Right forelimb (tissue), 1 donor: Measurements from ENCODE around the gene CD59.

Experiments
- DNase-seq: peaks from one replicate; pipeline ENCODE4 v3.0.0-alpha.2; 2018

Gene CD59

DNA sequence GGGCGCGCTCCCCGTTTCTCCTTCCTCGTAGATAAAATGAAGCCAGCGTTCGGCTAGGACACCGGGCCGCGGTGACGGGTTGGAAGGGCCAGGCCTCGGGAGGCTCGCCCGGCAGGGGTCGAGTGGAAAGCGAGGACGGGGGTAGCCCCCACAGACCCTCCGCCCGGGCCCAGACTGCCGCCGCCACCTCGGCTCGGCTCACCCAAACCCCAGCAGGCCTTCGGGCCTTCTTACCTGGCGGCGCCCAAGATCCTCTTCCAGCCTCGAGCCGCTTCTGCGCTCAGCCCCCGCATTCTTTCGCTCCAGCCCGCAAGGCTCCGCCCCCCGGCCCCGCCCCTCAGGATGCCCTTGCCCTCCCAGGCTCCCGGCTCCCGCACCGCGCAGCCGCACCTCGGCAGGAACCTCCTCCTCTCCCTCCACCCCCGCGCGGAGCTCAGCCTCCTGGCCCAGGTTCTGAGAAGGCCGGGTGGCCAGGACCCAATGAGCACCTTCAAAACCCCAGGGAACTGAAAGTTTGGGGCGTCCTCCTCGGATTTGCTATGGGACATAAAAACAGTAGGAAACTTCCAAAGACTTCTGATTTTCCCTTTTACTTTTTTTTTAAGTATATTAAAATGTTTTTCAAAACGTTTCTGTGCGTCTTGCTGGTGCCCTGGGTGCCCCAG is at the start of gene CD59:
CD59 (minus strand) TSS at position 276 of the 665 bp plus-strand sequence. CDS start 13,978 bp downstream, outside the sequence.
- DNase-seq = peak; percentile 93

DNA sequence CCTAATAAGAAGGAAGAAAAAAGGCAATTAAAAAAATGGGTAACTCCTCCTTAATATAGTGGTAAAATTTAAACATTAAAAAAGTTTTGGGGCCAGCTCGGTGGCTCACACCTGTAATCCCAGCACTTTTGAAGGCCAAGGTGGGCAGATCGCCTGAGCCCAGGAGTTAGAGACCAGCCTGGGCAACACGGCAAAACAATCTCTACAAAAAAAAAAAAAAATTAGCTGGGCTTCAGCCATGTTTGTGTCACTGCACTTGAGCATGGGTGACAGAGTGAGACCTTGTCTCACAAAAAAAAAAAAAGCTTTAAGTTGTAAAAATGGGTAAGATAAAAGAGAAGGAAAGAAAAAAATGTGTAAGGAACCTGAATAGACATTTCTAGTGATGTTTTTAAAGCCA is 49.4 kb upstream of the CD59 start:
- no peak for DNase-seq

DNA sequence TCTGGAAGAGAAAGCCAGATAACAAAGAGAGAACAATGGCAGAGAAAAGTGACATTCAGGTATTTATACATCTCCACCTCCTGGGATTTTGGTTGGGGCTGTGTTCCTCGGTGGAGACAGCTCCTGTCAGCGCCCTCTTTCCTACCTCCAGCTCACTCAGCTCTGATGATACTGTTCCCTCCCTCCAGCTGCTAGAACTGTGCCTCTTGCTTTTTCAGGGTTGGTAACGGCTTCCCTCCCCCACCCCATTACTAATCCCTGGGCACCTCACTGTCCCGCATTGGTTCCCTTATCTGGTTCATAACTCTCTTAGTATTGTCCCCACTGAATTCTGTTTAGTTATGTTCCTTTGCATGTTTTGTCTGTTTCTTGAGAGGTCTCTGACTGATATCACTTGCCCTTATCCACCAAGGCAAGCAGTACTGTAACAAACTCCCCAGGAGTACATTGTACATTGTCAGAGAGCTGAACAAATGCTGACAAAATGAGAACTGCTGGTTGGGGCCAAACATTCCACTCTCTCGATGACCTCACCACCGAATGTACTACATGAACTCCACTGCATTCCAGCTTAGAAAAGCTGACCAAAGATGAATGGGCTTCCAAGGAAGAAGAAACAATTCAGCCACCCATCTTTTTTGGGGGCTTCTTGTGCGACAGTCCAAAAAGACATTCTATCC is 43.8 kb upstream of the CD59 start:
- DNase-seq = no peak

DNA sequence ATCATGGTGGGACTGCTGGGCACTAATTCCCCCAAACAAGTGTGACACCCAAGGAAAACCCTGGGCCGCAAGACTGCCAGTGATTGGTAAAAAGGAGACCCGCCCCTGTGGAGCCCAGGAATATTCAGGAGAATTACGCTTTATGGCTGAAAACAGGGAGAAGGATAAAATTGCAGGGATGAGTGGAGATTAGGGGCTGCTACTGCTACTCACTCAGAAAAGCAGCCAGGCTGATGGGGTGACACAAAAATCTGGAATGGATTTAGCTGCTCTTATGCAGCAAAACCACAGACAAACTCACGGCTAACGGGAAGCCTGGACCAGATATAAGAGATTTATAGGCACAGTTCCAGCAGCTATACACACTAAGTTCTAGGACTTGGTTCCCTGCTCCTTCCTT is 42.5 kb upstream of the CD59 start:
- peak; percentile 51 for DNase-seq

DNA sequence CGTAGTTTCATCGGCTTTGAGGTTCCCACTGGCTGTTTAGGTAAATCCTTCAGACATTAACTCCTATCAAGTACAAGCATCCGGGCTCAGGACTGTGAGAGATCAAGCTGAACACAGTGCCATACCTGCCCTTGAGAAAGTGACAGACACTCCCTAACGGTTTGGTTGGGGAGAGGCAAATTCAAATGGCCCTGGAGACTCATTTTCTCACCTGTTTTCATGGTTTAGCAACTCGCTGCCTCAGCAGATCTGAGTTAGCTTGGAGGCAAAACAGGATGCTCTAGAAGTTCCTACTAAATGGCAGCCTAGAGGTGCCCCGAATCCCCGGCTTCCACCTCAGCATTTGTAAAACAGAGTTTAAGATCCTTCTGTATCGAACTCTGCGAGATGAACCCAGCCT is 41.7 kb upstream of the CD59 start:
- no peak for DNase-seq

GRCh38 chr11:33775832-33776470 is 39.7 kb upstream of the CD59 start:
- no peak for DNase-seq

- no peak for DNase-seq
Observed at GRCh38 chr11:33775467-33775807, 39.2 kb upstream of the CD59 start.

- no peak for DNase-seq
Observed at GRCh38 chr11:33774736-33775466, 38.7 kb upstream of the CD59 start.

DNA sequence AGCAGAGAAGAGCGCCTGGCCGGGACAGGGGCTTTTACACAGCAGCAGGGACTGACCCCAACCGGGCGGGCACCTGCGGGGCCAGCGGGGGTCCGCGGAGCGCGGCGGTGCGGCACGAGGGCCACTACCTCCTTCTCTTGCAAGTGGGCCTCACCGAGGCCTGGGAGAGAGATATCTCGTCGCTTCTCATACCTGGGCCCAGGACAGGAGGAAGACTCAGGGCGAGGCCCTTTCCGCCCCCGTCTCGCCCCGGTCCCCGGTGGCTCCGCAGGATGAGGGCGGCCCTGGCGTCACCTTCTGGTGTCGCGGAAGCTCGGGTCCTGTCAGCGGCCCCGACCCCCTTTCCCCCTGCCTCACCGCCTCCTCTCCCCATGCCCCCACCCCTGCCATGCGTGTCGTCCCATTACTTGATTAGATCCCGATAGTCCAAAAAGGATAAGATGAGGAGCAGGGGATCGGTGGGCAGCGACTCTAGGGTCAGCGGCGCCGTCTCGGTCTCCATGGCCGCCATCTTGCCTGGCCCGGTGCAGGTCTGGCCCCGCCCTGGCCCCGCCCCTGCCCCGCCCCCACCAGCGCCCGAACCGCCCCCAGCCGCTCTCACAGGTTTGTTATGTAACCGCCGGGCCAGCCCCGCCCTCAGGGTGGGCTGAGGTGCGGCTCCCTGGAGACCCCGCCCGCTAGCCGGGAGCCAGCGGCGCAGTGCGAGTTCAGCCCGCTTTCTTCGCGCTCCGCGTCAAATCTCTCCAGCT is 37.9 kb upstream of the CD59 start, which contains the start of gene FBXO3:
FBXO3 (minus strand) TSS at position 534 of the 749 bp plus-strand sequence; CDS start at position 511, 23 bp downstream.
- DNase-seq = peak; percentile 94

DNA sequence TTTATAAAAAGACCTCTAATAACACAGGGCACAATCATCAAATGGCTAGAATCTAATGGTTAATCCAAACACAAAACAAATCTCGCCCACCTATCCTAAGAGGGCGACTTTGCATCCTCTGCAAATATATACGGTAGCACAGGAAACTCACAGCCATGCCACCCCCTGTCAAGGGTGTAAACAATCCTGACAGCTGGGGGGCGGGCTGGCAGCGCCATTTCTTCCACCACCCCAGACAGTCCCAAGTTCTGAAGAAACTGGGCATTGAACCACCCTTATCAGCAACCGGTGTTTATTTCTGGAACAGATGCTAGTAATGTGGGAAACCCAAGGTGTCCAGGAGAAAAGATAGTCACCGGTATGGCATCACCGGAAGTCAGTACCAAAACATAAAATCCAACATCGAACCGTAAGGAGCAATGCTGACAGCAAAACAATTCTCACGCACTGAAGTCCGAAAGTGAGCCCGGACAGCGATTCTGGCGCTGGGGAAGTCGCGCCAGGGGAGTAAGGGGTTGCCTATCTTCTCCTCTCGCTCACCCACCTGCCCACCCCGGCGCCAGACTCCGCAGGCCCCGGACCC is 37.3 kb upstream of the CD59 start:
- no peak for DNase-seq

DNA sequence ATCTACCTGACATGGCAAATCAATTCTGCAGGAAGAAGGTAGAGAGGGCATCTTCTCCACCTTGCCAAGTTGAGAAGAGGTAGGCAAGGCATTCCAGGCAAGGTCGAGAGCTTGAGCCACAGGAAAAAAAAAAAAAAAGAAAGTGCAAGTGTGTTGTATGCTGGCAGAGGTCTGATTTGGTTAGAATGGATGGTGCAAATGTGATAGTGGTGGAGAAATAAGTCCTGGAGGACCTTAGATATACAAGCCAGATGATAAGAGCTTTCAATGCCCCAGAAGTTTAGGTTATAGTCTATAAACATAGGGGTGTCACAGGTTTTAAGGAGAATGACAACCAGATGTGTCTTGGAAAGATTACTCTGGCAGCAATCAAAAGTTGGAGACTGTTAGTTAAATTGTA is 36.6 kb upstream of the CD59 start:
- DNase-seq = no peak

DNA sequence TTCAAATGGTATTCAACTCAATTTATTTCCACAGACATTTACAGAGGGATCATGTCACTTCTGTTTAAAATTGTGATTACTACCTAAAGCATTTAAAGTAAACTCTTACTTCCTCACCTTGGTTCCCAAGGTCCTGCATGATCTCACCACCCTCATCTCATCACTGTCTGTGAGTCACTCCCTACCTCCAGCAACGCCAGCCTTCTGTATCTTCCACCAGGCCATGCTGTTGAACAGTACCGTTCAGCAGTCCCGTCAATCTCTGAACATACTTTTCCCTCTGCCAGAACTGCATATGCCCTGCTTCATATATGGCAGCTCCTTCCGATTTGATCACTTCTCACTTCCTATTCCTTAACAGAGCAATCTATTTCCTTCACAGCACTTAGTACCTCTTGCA is 36.1 kb upstream of the CD59 start:
- DNase-seq = no peak

DNA sequence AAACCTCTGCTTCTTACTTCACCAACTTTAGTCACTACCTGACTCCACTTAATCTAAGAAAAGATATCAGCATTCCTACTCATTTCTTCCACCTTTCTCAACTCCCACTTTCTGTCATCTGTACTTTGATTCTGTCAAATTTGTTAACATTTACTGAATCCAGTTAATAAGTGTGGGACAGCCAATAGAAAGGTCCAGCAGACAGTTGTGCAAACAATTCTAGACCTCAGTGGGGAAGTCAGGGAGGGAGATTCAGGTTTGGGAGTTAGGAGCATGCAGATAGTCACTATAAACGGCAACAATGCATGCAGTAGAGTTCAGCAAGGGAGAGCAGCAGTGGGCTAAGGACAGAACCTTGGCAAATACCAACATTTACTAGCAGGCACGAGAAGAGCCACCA is 34.0 kb upstream of the CD59 start:
- DNase-seq = no peak

DNA sequence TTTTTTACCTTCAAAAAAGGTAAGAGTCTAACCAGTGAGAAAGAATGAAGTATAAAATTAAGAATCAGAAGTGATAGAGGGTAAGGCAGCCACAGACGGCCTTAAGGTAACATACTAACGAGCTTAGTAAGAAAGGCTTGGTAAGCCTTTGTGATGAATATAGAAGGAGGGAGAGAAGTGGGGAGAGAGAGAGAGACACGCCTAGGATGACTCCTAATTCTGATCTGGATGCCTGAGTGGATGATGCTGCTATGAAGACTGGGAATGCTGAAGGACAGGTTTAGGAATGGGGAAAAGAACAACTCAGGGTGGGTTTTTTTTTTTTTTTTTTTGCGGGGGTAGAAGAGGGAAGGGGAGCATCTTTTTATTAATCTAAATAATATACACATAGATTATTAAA is 33.3 kb upstream of the CD59 start:
- no peak for DNase-seq

- no peak for DNase-seq
Observed at GRCh38 chr11:33767624-33768023, 31.4 kb upstream of the CD59 start.

- no peak for DNase-seq
Observed at GRCh38 chr11:33766085-33766484, 29.9 kb upstream of the CD59 start.

- DNase-seq = no peak
Observed at GRCh38 chr11:33761471-33761870, 25.2 kb upstream of the CD59 start.

DNA sequence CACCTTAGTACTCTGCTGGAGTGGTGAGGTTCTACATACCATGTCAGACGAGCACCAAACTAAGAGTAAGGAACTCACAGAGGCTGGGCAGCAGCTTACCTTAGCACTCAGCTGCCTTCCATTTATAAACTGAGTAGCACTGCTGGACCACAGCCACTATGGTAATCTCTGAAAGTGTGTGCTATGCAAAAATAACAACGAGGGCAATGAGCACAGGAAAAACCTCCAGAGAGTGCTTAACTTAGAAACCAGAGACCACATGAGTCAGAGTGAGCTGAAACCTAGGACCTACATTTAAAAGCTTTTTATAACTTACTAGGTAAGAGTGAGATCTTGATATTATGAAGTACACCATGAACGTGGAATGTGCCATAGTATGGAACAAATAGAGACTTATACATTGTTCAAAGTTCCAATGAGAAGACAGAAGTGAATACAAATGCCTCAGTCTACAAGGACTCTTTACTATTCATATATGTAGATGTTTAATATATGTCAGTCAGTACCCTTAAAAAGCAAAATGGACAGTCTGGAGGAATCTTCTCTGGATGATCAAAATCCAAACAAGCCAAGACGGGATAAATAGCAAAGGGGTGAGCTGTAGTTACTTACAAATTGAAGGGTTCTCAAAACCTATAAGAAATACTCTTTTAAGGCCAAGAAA is 17.2 kb upstream of the CD59 start:
- DNase-seq = no peak

DNA sequence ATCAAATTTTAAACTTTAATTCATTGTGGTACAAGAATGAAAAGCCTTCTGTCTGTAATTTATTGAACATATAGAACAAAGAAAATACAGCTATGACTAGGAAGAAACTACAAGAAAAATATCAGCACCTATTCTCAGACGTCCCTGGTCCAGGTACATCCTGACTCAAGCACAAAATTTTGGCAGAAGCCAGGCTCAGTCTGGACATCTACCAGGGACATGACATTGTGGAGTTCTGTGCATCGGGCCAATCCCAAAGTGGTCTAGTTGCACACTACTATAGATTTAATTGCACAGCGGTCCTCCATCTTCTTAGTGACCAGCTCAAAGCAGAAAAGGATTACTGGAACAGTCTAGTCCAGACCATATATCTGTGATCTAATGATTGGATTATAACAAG is 15.7 kb upstream of the CD59 start:
- no peak for DNase-seq

DNA sequence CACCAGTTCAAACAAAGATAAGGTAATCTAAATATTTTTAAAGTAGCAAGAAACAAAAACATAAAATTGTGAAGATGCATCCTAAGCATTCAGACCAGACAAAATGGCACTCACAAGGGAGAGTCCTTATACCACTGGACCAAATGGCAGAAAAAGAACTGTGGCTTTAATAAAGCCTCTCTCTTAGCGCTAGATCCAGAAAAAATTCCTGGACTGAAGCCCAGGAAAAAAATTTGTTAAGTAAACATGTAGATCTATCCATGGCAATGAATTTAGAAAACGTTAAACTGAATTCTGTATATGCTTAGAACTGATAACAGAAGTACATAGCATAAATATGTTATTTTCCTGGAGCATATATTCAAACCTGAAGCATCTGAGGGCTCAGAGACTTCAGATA is 11.8 kb upstream of the CD59 start:
- no peak for DNase-seq

- DNase-seq = no peak
Observed at GRCh38 chr11:33743291-33743690, 7.1 kb upstream of the CD59 start.
